ENCODE measurements around the gene PROZ.

DNA sequence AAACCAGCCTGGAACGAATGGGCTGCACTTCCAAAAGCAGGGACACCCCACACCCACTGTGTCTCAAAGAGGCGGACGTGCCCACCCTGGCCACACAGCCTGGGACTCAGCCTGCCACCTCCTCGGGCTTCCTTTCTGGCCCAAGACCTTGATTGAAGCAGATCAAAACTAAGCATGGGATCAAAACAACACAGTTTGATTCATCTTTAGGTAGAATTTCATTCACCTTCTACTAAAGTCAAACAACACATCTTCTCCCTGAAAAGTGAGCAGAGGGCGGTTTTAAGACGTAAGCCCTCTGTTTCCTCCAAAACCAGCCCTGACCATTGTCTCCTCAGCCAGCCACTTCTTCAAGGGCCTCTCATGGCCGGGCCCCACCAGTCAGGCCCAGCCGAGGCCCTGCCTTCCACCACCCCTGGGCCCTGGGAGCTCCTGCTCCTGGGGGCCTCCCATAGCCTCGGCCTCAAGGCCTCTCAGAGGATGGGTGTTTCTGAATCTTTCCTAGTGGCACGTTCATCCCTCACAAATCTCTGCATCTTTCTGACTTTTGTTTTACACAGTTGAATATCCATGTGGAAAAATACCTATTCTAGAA is 42.1 kb upstream of the PROZ start:
- TF ChIP-seq, protein P1, sequence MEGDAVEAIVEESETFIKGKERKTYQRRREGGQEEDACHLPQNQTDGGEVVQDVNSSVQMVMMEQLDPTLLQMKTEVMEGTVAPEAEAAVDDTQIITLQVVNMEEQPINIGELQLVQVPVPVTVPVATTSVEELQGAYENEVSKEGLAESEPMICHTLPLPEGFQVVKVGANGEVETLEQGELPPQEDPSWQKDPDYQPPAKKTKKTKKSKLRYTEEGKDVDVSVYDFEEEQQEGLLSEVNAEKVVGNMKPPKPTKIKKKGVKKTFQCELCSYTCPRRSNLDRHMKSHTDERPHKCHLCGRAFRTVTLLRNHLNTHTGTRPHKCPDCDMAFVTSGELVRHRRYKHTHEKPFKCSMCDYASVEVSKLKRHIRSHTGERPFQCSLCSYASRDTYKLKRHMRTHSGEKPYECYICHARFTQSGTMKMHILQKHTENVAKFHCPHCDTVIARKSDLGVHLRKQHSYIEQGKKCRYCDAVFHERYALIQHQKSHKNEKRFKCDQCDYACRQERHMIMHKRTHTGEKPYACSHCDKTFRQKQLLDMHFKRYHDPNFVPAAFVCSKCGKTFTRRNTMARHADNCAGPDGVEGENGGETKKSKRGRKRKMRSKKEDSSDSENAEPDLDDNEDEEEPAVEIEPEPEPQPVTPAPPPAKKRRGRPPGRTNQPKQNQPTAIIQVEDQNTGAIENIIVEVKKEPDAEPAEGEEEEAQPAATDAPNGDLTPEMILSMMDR (conservative IDR thresholded peaks at IDR 0.05 in 1 of 2, IDR thresholded peaks at IDR 0.05 in 1 of 2; ENCODE audit: extremely low read depth in 1 of 2, insufficient read depth in 1 of 2, low read depth in 1 of 2, low read length in 2 of 2): no peak
- TF ChIP-seq EZH2 (IDR thresholded peaks at IDR 0.05; ENCODE audit: borderline replicate concordance, low read length): no peak

Data from mammary epithelial cell (primary cell).